GF-D8 (cell line): ENCODE data around the gene GLRA3.
"Not testable (repeated sequence)": the region's sequence is repeated elsewhere in the genome, so short reads cannot be mapped to it uniquely, and the experiment has no call there.

ENCODE experiments used
- DNase-seq: peaks from one replicate; lab custom pipeline; 2025; lab: John Stamatoyannopoulos, UW

The GLRA3 gene

DNA sequence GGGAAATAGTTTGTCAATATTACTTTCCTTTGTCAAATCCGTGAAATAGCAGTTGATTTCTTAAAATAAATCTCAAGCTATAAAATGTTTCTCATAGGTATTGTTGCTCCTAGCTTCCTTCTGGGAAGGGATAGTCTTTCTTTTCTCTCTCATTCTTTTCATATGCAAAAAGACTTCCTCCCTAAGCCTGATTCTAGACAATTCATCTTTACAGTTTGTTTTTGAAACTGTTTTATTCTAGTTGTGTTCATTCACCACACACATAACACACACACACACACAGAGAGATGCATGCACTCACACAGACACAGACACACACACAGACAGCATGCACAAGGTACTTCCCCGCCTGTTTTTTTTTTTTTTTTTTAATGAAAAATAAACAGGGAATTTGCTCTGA lies 18.2 kb downstream of the GLRA3 start:
- no peak for DNase-seq

- no peak for DNase-seq
These were observed 20.2 kb downstream of the GLRA3 start for GRCh38 chr4:174808836-174809235.

DNA sequence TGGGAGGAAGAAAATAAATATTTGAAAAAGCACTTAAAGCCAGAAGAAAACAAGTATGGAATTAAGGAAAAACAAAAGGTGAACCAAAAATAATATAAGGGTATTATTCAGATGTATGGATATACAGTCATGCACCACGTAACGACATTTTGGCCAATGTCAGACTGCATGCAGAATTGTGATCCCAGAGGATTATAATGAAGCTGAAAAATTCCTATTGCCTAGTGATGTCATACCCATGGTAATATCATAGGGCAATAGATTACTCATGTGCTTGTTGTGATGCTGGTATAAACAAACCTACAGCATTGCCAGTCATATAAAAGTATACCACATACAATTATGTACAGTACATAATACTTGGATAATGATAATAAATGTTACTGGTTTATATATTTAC lies 20.9 kb downstream of the GLRA3 start:
- no peak for DNase-seq

- DNase-seq: no peak
These were observed 23.3 kb downstream of the GLRA3 start for GRCh38 chr4:174805746-174806145.

DNA sequence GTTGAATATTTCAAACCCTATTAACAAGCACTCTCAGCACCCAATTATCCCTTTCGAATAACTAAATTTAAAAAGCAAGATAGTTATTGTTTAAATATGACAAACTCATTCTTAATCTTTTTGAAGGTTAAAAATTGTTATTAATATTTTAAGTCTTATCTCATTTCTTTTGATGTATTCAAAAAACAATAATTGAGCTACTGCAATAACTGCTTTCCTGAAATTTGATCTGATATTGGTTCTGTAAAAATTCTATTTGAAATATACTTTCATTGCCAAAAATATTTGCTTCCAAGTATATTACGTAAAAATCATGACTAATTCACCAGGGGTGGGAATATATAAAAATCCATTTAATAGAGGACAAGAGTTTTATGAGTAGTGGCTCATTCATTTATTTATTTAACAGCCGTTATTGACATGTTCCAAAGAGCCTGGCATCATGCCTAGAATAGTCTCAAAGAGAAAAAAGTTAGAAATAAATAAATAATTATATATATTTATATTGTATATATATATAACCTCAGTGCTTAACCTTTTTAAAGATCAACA lies 34.4 kb downstream of the GLRA3 start:
- DNase-seq: no peak

DNA sequence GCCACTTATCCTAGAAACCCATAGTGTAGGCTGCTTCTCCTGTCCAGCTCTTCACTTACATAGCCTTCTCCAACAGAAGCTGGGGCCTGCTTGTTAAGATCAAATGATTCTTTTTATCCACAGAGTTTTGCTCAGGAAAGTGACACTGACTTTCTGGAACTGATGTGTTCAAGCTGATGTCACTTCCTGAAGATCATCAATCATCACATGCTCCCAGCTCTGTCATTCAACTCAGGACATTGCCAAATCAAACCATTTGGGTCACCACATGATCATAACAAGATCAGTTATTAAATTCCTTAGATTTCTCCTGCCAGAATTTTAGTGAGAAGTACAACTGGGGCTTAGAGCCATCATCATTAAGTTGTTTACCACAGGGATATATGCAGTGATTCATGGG lies 39.4 kb downstream of the GLRA3 start:
- no peak for DNase-seq

- DNase-seq: not testable (repeated sequence)
These were observed 50.6 kb downstream of the GLRA3 start for GRCh38 chr4:174778274-174778986.

GRCh38 chr4:174775366-174775765 lies 53.7 kb downstream of the GLRA3 start:
- no peak for DNase-seq

DNA sequence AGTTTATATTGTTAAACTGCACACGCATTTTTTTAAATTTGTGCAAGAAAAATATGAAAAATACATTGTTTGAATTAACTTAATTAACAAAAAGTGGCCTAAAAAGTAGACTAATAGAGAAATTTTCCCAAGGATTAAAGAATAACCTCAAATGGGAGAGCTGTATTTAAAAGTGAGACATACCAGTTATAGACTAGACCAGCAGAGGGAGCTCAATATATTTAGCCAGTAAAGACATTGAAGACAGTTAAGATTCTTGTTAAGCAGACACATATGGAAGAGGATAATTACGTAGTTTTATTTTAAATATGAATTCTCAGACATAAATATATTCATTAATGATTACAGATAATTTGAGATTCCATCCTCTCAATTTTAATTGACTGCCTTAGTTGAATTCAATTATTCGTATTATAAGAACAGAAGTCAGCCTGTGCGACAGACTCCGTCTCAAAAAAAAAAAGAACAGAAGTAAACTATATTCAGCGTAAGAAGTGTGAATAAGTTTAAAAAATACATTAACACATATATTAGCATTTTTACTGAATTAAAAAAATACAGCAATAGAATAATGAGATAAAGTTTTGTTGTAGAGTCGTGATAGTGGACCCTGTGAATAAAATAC lies 64.8 kb downstream of the GLRA3 start:
- DNase-seq: no peak

DNA sequence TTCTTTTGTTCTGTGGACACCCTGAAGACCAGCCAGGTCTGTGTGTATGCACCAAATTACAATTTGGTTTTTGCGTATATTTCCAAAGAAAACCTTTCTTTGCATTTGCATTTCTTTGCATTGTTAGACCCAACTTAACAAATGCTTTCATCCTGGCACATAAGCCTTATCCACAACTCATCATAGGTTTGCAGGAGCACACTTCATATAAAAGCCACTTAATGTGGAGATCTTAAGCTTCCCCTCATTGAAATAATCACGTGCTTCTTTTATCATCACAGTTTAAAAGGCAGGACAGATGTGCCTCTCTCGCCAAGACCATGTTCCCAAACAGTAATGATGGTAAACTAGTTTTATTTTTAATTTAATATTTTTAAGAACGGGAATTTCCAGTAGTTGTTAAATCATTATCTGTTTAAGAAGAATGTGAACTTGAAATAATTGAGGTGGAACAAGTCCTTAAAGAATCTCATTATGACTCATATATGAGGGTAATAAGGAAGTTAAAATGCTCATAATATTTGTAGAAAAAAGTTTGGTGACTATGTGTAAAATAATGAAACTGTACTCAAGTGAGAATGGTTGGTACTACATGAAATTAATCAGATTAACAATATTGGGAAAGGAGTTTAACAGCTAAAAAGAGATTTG lies 65.5 kb downstream of the GLRA3 start:
- no peak for DNase-seq

- no peak for DNase-seq
These were observed 67.6 kb downstream of the GLRA3 start for GRCh38 chr4:174761451-174761850.

DNA sequence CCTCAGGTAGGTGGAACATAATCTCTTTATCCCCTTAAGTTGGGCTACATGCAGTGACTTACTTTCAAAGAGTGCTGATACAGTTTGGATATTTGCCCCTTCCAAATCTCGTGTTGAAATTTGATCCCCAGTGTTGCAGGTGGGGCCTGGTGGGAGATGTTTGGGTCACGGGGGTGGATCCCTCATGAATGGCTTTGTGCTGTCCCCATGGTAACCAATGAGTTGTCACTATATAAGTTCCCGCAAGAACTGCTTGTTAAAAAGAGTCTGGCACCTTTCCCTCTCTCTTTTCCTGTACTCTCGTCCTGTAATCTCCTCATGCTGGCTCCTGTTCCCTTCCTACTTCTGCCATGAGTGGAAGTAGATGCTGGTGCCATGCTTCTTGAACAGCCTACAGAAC lies 71.3 kb downstream of the GLRA3 start:
- no peak for DNase-seq

DNA sequence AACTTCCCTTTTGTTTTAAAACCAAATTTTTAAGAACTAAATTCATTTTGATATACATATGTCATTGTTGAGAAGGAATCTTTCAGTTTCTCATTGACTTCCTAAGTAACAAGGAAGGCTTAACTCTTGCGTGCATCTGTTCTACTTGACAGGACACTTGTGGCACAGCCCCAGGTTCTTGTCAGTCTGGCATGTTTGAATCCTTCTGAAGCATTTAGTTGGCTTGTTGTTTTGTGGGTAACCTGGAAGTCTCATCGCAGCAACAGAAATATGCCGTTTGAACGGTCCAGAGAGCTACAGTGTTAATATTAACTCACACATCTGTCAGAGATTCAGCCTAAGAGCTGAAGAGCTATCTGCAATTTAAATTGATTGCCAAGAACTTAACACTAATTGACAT lies 76.0 kb downstream of the GLRA3 start:
- no peak for DNase-seq

GRCh38 chr4:174752026-174752425 lies 77.0 kb downstream of the GLRA3 start:
- no peak for DNase-seq

GRCh38 chr4:174749091-174749490 lies 80.0 kb downstream of the GLRA3 start:
- no peak for DNase-seq

- DNase-seq: no peak
These were observed 82.3 kb downstream of the GLRA3 start for GRCh38 chr4:174746710-174747109.

DNA sequence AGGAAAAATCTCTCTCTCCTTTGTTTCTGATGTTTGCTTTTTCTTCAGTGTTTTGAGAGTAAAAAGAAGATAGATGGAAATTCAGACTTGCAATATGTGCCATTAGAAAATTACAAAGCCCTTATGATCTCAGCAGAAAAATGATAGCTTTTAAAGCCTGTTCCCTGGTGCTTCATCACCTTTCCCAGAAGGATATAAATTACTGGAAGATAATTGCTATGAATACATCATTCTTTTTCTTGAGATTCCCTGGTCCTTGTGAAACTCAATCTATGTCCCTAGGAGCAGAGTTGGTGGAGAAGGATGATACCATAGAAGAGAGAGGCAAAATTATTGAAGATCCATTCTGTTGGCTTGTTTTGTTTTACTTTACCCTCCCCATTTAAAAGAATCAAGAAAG lies 86.5 kb downstream of the GLRA3 start:
- DNase-seq: no peak

DNA sequence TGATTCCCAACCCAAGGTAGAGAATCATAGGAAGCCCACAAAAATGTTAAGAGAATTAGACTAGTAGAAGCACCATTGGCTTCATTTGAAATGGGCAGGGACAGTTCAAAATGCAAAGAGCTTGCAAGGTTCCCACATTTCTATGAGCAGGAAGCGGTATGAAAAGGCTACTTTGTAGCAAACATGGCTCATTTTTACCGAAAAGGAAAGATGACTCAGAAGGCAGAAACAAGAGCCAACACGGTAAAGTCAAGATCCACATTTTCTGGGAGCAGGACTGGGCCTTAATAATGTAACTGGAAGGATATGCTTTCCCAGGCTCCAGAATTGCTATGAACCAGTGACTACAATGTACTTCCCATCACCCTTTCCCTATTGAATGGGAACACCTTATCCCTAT lies 89.5 kb downstream of the GLRA3 start:
- no peak for DNase-seq

DNA sequence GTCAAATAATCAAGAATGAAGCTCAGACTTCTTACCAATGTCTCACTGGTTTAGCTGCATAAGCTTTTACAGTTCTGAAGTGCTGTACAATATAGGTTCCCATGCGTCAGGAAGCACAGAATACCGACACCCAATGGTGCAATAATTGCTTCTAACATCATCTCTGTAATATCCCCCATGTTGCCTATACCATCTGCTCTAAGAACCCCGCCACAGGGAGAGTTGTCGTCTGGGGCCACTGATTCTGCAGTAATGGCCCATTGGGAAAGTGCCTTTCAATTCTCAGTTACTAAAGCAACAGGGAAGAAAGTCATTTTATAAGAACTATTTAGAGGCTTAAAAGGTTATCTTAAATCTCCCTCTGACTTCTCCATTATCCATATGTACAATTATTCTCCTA lies 94.9 kb downstream of the GLRA3 start:
- no peak for DNase-seq

DNA sequence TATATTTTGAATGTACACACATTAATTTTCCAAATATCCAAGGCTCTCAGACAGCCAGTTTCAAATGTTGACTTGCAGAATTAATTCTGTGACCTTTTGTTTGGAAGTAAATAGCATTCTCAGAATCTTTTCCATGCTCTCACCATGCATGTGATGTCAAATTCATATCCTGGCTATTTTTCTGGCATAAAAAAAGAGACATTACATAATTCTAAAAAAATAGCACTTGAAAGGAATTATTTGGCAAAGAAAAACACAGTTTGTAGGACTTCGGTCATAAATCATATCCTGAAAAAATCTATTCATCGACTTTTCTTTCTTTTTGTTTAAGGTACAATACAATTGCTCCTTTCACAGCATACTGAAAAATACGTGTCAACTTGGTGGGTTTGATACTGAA lies 111.2 kb downstream of the GLRA3 start:
- no peak for DNase-seq

GRCh38 chr4:174716986-174717770 lies 111.9 kb downstream of the GLRA3 start:
- DNase-seq: no peak
